Activated CD4-positive, alpha-beta T cell treated with anti-CD3 and anti-CD28 coated beads for 48 hours (primary cell): ENCODE results near the gene RBMS1.

Experiments used
- DNase-seq: peaks from one replicate; pipeline ENCODE4 v3.0.0-alpha.2; 2020

RBMS1 gene

DNA sequence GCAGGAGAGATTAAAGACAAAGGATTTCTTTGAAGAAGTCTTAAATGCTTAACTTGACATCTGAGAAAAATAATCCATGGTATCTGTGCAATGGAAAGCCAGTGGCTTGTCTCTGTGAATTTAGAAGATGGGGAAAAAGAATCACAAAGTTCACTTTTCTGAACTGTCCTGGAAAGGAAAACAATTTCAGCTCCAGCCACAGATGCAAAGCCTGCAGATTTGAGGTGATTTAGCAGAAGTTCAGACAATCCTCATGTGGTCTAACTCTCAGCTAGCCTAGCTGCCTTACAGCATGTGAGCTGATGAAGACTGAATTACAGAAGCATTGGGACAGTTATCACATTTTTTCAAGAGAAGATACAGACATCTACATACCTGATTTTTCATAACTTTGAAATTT is 166.8 kb downstream of the RBMS1 start:
- no peak for DNase-seq

DNA sequence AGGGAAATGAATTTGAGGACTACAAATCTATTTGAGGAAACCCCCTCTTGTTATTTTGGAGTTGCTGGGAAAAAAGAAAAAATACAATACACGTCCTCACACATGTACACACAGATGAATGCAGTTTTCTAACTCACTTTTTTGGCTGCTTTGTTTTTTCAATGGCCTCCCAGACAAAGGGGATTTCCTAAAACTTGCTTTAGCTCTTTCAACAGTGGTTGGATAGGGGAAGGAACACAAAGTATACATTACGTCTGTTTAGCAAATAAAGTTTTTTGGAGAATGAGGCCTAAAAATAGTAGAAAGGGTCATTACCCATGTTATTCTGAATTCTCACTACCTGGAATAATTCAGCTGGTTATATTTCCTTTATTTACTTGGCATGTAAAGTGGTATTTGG is 168.2 kb downstream of the RBMS1 start:
- no peak for DNase-seq

DNA sequence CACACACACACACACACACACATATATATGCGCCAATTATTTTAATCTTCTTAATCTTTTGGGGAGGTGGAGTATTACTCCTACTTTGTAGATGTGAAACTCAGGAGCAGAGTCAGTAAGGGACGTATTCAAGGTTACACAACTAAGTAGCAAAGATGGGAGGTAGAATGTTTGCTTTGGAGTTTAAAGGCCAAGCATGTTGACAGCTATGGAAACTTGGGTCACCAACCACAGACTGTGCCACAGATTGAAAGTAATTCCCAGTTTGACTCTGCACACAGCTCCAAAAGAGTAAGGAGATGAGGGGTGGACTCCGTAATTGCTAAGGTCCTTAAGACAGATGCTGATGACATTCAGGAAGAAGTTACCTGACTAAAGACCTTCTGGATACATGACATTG is 168.7 kb downstream of the RBMS1 start:
- DNase-seq, result peak; percentile 21

DNA sequence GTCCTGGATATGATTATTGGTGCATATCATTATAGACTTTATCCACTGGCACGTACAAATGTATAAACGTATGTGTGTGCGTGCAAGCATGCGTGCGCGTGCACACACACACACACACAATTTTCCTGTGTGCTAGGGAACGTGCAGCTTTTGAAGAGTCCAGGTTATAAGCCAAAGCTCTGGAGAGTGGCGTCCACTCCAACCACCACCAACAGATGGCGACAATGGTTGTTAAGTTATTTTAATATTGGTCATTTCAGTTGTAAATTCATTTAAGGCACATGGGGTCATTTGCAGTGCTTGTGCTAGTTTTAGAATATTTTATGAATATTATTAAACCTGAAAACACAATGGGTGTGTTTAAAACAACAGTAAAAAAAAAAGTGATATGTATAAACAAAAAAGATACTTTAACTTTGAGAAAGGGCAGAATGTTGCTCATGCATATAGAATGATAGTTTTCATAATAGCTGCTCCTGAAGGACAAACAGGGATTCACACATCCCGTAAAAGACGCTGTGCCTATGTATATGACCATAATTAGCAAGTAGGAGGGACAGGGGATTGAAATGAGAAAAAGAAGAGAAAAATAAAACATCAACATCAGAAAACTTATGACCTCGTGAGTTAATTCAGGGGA is 169.3 kb downstream of the RBMS1 start:
- peak; percentile 65 for DNase-seq

DNA sequence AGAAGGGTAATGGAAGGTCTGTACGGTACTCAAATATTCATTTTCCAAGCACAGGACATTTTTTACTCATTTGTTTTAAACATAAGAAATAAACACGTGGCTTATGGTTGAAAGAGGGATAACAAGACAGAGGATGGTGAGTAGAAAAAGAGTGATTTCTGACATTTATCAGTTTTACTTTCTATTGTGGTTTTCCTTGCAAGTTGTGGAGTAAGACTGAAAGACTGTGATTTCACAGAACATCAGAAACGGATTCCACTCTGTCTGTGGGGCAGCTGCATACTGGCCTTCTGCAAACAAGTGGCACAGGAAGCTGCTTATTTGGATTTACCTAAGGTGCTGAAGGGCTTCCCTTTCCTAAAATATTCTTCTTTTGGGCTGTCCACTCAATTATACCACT is 171.3 kb downstream of the RBMS1 start:
- peak; percentile 40 for DNase-seq

DNA sequence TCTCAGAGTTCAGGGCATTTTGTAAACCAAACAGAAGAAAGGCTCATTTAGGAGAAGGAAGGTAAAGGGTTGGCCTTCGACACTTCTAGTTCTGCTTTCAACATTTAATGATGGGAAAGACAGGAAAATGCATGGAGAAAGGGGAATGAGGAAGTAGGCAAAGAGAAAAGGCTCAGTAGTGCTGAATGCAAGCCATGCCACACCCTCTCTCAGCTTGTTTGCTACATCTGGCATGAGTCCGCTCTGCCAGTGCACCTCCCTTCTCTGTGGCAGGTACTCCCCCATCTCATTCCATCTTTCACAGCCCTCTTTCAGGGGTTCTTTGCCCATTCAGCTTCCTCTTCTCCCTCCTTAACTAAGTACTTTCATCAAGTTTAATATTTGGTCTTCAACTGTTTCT is 172.6 kb downstream of the RBMS1 start:
- DNase-seq, result no peak

DNA sequence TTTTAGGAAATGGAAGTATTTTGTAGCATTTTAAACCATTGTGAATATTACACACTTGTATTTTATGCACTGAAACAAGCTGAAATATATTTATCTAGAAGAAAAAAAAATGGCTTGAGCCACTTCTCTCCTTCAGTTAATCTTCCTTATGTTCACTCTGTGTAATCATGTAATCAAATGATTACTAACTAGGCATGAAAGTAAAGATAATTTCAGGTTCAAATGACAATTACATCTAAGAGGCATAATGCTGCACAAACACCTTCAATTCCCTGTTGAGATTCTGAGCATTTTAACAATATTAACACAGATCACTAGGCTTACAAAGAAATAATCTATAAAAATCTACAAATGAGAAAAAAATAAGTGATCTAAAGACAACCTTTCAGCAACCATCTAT is 173.9 kb downstream of the RBMS1 start:
- DNase-seq, result no peak

DNA sequence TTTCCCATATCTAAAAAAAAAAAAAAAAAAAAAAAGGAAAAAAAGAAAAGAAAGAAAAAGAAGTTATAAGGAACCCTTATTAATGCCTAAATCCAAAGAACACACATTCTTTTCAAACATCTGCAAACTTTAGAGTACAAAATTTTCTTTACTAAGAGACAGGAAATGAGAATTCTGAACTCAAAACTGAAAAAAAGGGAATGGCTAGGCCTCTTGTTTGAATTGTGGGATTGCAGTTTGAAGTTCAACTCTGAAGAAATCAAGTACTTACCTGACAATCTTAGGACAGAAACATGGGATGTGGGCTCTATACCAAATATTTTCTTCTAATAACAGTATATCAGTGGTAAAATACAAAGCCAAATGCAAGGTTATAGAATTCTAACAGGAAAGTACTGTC is 175.4 kb downstream of the RBMS1 start:
- DNase-seq, result no peak

DNA sequence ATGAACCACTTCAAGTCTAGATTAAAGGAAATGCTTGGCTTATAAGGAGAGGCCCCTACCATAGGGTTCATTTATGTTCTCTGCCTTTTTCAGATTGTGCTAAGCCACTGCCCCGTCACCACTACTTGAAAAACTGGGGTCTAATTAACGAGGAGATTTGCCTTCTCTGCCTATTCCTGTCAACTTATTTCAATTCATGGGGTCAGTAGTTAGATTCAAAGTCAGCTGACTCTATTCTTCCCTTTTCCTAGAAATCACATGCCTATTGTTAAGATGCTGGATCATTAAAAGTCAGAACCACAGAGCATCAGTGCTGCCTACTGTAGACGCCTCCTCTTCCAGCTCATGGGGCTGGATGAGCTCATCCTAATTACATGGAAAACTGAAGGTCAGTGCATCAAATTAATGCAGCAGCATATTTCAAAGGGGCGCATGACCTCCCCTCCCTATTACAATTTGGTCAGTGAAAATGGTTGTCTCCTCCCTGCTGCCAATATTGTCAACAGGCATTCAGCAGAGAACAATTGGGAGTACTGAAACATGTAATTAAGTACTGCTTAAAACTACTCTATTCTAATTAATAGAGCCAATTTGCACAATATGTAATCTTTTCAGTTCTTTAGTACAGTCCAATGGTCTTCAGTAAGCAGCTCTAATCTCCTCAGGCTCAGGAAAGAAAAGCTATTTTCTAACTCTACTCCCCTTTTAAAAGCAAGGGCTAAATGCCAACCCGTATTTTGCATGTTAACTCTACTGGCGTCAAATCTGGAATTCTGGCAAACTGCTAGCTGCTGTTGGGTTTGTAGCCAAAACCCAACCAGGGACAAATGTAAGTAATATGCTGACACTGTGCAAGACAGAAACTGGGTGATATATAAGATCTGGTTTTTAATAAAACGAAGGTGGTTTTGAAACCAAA is 176.2 kb downstream of the RBMS1 start:
- DNase-seq, result no peak

DNA sequence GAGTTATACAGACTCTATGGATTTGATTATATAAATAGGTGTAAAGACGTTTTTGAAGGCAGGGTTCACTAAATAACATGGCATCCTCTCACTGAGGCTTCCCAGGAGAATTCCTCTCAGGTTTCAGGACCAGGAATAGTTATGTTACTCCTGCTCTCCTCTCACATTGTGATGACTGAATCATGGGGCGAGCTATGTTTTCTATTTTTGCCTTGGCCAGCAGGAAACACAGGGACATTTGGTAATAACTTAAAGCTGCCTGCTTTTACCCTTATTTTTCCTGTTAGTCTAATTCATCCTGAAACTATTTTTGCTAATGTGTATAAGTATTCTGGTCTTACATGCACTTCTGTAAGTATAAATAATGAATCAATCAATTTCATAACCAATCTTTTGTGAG is 178.3 kb downstream of the RBMS1 start:
- DNase-seq, result no peak

DNA sequence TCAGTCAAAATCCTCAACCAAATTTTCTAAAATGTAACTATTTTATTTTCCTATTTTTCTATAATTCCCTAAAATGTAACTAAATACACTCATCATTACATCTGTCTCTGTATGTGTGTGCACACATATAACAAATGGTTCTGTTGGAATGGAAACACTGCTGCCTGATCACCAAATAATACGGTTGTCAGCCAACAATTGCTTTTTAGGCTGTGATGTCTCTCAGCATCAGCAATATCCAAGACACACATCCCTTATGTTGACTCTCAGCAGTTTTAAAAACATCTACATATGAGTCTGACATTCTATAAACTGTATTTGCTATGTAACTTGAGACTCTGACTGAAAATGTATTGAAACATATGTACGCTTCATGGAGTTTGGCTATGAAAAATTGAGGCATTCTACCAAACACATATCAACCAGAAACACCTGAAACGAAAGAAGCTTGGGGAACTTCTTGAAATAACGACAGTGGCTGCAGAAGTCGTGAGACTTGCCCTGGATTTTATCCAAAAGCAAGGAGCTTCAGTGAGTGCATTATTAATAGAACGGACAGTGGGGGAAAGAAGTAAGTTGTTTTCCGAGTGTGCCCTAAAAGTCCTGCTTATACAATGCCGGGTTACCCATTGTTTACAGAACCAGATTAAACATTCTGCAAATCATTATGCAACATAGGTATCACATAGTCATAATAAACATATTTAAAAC is 183.3 kb downstream of the RBMS1 start:
- DNase-seq, result no peak

DNA sequence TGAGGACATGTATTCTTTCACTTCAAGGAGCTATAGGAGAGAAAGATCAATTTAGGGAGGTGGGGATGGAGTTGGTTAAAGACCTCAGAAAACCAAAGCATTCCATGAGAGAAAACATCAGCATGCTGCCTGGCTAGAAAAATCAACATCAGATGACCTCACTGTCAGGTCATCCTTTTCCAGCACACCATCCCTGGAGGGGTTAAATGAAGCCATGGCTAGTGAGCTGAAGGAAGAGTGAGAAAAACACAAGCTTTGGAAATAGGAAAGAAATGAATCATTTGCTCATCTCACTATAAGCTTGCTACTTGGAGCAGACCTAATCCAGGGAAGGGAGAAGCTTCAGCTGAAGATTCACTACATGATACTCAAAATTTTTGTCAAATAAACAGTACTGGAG is 184.0 kb downstream of the RBMS1 start:
- no peak for DNase-seq

DNA sequence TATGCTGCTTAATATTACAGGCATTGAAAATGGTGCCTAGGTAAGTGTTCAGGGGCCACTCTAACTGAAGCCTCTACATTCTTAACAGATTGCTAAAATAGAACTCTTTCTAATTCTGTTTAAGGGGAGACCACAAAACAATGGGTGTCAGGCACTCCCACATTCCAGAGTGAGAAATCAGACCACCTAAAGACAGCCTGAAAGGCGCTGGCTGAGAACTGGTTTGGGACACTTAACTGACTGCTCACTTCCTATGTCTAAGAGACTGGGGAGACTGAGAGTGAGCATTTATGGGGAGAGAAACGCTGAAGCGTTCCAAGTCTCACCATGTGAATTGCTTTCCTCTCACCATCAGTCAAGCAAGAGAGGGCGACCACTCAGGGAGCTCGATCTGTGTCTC is 184.7 kb downstream of the RBMS1 start:
- no peak for DNase-seq

DNA sequence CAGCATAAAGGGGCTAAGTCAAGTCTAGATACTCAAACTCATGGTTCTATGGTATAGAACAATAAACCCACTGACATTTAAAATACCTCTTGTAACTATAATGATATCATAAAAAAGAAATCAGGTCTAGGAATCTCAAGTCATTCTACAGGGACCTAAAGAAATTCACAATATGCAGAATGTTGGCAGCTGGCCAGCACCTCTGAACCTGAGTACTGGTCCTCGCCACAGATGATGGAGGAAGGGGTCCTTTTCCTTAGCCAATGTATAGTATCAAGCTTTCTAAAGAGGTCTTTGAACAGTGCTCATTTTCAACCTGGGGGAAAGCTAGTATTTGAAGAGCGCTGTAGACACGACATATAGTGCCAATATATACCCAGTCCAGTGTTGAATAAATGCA is 185.1 kb downstream of the RBMS1 start:
- DNase-seq, result no peak

DNA sequence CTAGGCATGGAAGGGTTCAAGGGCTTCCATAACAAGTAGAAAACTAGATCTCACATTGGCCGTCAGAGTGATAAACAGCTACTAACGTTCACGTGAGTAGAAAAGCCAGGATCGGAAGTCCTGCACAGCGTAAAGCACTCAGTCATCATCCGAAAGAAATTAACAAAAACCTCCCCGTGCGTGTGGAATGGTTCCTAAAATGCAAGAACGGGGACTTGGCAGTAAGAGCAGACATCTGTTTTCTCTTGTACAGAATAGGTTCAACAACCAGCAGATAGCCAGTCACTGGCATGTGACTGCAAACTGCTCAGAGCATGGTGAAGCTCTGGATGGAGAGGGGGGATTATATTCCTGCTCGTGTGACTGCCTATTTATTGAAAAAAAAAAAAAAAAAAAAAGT is 186.6 kb downstream of the RBMS1 start:
- no peak for DNase-seq

DNA sequence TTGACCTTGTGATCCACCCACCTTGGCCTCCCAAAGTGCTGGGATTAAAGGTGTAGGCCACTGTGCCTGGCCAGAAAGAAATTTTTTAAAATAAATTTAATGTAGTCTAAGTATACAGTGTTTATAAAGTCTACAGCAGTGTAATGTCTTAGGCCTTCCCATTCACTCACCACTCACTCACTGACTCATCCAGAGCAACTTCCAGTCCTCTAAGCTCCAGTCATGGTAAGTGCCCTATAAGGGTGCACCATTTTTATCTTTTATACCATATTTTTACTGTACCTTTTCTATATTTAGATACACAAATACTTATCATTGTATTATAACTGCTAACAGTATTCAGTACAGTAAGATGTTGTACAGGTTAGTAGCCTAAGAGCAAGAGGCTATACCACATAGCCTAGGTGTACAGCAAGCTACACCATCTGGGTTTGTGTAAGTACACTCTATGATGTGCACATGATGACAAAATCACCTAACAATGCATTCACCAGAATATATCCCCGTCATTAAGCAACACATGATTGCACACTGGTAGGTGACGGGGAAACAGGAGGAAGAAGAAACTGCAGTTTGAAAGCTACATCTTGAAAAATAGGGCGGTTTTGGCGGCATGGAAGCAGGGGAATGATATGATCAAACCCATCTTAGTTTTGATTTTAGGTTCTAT is 188.4 kb downstream of the RBMS1 start:
- no peak for DNase-seq

DNA sequence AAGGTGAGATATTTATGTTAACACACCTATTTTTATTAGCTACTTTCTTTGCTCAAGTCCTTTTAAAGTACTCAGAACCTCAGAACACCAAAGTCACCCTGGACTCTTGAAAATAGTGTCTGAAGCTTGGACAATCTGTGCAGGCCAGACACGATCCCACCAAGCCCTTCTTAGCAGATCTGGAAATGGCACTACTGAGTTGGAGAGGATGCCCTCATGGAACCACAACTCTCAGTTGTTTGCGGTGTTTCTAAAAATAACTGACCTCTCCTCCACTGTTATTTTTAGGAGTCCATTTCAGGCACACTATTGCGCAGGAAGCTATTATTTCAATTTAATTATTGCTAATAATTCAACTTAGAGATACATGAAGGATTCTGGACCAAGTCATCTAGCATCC is 190.1 kb downstream of the RBMS1 start:
- DNase-seq, result no peak

DNA sequence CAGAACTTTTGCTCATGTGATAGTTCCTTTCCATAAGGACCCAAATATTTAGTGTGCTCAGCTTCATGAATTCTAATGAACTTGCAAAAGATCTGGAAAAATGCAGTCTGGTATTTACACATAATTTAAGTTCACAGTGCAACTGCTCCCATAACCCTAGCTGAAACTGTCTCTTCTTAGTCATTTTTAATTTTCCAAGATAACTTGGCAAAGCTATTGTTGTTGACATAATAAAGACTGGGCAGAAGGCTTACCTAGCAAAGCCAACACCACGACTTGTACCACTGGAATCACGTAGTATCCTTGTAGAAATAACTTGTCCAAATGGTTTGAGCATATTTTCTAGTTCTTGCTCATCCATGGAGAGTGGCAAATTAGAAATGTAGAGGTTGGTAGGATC is 190.5 kb downstream of the RBMS1 start:
- DNase-seq, result no peak

DNA sequence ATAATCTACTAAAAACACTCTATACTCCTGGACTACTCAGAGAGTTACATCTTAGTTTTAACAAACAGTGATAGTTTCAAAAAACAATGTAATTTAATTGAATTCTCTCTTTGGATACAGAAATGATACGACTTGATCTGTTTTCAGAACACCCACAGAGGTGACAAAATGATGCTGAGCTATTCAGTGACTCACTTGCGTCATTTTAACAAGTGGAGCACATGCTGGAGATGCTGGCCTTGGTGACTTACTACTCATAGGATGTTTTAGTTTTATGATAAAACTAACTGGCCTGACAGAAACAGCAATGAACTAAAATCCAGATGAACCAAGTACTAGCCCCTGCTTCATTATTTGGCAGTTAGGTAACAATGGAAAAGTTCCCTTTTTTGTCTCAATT is 192.2 kb downstream of the RBMS1 start:
- peak; percentile 53 for DNase-seq

DNA sequence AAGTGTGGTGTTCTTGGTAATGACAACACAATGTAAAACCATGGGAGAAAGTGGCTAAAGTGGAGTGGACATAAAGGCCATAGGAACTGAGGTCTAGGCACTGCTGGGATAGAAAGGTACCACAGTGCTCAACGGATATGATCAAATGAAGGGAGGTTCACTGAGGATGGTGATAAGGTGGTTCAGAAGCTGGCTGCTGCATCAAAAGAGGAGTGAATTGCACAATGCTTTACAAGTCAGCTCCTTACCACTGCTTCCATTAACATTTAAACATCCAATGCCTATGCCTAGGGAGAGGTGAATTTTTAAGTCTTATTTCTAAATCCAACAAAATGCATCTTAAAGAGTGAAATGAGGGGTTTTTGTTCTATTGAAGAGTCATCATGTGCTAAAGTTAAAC is 193.4 kb downstream of the RBMS1 start:
- DNase-seq, result no peak

DNA sequence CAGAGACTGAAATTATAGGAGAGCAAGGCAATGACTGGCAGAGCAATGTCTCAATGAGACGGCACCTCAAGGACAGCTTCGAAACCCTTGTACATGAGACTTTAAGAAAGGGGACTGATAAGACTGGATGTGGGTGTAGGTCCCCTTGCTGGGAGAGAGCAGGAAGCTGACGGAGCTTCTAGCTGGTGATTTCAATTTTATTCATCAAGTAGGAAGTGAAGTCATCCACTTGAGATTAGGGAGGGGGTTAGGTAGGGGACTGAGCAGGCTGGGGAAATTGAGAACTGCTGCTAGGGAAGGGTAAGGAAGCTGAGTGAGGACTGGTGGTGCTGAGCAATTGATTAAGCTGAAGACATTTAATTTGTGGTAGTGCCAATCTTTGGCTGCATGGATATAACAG is 194.1 kb downstream of the RBMS1 start:
- peak; percentile 19 for DNase-seq

DNA sequence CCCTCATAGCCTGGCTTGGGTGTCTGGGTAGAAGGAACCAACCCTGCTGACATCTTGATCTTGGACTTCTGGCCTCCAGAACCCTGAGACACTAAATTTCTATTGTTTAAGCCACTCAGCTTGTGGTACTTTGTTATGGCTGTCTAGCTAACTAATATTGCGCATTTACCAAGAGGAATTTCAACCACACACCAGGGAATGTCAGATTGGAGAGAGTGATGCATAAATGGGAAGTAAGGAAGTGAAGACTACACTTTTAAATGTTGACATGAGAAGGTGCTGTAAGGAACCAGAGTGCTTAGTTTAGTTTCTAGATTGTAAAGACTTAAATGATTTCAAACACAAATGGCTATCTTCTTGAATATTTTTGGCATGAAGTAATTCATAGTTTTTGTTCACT is 194.6 kb downstream of the RBMS1 start:
- no peak for DNase-seq

DNA sequence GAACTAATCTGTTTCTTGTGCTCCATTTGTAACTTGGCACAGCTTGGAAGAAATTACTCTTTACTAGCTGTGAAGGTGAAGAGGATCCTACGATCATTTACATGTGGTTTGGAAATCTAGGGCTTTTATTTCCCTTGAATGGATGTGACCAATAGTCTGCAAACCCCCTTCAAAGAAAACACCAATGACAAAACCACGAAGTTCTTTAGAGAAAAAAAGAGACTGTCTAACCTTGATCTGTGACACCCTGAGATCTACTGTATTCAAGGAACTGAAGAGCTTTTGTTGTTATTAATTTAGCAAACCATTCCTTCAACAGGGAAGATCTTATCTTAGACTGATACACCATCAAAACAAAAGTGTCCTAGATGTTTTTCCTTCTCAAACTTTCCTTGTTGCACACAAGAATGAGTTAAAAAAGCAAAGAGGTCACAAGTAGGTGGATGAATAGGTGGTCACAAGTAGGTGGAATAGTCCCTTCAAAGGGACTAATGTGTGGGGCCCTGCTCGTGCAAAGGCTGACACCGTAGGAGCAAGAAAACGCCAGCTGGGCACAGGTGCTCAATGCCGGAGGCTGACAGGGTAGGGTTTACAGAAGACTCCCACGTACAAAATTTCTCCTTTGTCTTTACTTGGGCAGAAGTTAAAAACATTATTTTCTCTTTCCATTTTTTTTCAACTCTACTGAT is 197.9 kb downstream of the RBMS1 start:
- DNase-seq, result no peak
